Aorta (tissue), 5 donors: ENCODE measurements around the gene SLC25A51. TPM values are rescaled to one million over a fixed set of nuclear protein-coding genes. Genes with fewer than 3 reads are reported as not detected.

ENCODE experiments used
- ATAC-seq: fragments of 200-7000 bp; cut with Tn5 transposase; one replicate; pipeline ENCODE4 v1.9.1; 2022; ENCODE audit warnings: moderate library complexity; ENCODE audit not compliant: low FRiP score
- DNase-seq, 2 donors: peaks; one replicate each; pipeline ENCODE4 v3.0.0-alpha.2; 2020
- H3K27ac ChIP-seq, 2 donors: one replicate each; pipeline ENCODE4 v1.5.1; 2013; ENCODE audit warnings: low read length in 2 of 2, mild to moderate bottlenecking in 2 of 2, moderate library complexity in 2 of 2, control low read depth in 1 of 2, inconsistent platforms in 1 of 2, low read depth in 1 of 2
- H3K27me3 ChIP-seq, 2 donors: one replicate each; pipeline ENCODE4 v1.6.1; 2013; ENCODE audit warnings: control low read depth in 1 of 2, low read length in 1 of 2, mild to moderate bottlenecking in 1 of 2, moderate library complexity in 1 of 2; ENCODE audit not compliant: insufficient read depth in 2 of 2, control insufficient read depth in 1 of 2
- H3K36me3 ChIP-seq, 2 donors: one replicate each; pipeline ENCODE4 v1.6.1; 2013; ENCODE audit warnings: control low read depth in 1 of 2, low read length in 1 of 2, mild to moderate bottlenecking in 1 of 2; ENCODE audit not compliant: insufficient read depth in 2 of 2, control insufficient read depth in 1 of 2
- H3K4me1 ChIP-seq, 2 donors: one replicate each; pipeline ENCODE4 v1.6.1; 2013; ENCODE audit warnings: low read length in 2 of 2, control low read depth in 1 of 2, mild to moderate bottlenecking in 1 of 2, moderate library complexity in 1 of 2; ENCODE audit not compliant: insufficient read depth in 2 of 2, control insufficient read depth in 1 of 2
- H3K4me3 ChIP-seq, 2 donors: one replicate each; pipeline ENCODE4 v1.5.1; 2013; ENCODE audit warnings: low read length in 2 of 2, control low read depth in 1 of 2, mild to moderate bottlenecking in 1 of 2
- H3K9me3 ChIP-seq: one replicate; pipeline ENCODE4 v1.6.1; 2013; ENCODE audit warnings: mild to moderate bottlenecking, low read length; ENCODE audit not compliant: control insufficient read depth
- WGBS, 2 donors: extraction: QIAGEN DNeasy Blood & Tissue Kit; methylation state at CpG; one replicate each; pipeline ENCODE4 v1.1.7; 2013; 5-methylcytosine and 5-hydroxymethylcytosine counted together
- intact Hi-C, 2 donors: fragments of 100-400 bp; cut with DNase I; formaldehyde crosslinking; loops; one replicate each; pipeline versions ENCODE4 v1.14.2 to v1.15.0; 2022
- polyA plus RNA-seq, 2 donors: library from polyadenylated mRNA; stranded (reverse); fragments of 200-250 nt; gene quantifications; one replicate each; pipeline ENCODE4 v1.2.3, GENCODE V29; 2013
- total RNA-seq, 2 donors: library from RNA; stranded (reverse); fragmentation: NEBNext Ultra II Directional; extraction: Animal tissue kit (Norgen Biotek cat#: 25700); gene quantifications; one replicate each; pipeline ENCODE4 v1.2.1, GENCODE V29; 2021
- donor health status: healthy with polysubstance abuse.
- donor health status: Bipolar disorder and iron deficiency.
- donor health status: DM: no; HTN: no; CAD: no.
- donor health status: DM: no; HTN: no; CAD: no.
- donor health status: DM: yes; HTN: yes; CAD: no.

Gene SLC25A51
- total and polyA plus RNA-seq, 4 donors = 4.8 to 24.3 (median 14.8) TPM

DNA sequence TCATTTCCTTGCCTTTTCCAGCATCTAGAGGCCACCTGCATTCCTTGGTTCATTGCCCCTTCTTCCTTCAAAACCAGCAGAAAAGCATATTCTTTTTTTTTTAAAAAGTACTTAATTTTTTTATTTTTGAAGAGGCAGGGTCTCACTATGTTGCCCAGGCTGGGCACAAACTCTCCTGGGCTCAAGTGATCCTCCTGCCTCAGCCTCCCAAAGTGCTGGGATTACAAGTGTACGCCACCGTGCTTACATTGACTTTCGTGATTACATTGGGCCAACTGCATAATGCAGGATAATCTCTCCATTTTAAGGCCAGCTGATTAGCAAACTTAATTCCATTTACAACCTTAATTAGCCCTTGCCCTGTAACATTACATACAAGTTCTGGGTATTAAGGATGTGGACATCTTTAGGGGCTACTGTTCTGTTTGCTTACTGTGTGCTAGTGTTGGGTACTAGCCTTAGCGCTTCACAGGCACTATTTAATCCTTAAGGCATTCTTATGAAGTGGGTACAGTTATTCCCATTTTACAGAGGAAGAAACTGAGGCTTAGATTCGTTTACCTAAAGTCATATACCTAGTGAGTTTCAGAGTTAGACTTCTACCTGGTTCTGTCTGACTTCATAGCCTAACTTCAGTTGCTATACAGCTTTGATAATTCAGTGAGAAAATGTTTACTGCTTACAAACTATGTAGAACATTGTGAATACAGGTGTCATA is 33.7 kb downstream of the SLC25A51 start:
- no peak overlapping the region for H3K4me3 ChIP-seq
- DNase-seq = no peak
- 97 to 98% methylated on average over 5 of the region's 5 CpGs for WGBS, 2 donors
- H3K4me1 ChIP-seq = no peaks in the 10 kb centered on the region
- no peak overlapping the region for H3K27ac ChIP-seq
- ATAC-seq = no peak
- peaks cover 0 to 2% of the 10 kb centered on the region in 2 donors for H3K36me3 ChIP-seq
- intact Hi-C loops = no loop called here
- no peaks in the 10 kb centered on the region for H3K27me3 ChIP-seq
- H3K9me3 ChIP-seq = no peaks in the 10 kb centered on the region

DNA sequence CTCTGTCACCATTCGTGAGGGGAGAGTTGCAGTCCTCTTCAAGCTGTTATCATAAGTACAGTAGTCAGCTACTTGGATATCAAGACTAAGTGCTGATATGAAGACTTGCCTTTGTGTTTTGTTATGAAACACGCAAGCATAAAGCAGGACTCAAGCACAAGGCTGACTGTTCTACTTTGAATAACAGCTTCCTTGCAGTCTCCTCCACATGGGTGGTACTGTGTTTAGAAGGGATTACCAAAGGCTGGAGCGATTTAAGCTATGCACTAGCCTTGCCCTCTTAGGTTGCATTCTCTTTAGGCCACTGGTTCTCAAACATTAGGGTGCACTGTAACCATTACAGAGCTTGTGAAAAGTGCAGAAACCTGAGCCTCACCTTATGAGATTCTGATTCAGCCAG is 41.4 kb downstream of the SLC25A51 start:
- no peak for ATAC-seq
- Histone ChIP-seq H3K9me3 (no peaks in the 10 kb centered on the region), H3K36me3 (peaks cover 3 to 8% of the 10 kb centered on the region in 2 donors)

DNA sequence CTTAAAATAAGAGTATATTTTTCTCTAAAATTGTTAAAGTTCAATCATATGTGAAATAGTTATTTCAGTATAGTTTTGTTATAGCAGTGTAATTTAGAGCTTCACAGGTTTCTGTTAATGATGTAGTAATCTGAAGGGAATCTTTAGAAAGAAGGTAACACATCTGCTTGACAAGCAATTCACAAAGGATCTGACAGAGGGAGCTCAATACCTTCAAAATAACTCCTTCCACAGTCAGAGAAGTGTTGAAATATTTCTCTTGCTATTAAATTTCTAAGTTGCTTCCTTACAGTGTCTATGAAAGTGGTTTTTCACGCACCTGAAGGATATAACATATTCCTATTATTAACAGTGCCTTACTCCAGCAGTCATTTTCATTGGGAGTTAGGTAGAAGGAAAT is 44.9 kb downstream of the SLC25A51 start:
- DNase-seq = no peak
- Histone ChIP-seq H3K27ac (no peak overlapping the region), H3K9me3 (no peaks in the 10 kb centered on the region), H3K27me3 (no peaks in the 10 kb centered on the region), H3K4me3 (no peak overlapping the region), H3K4me1 (no peaks in the 10 kb centered on the region), H3K36me3 (peaks cover 3 to 8% of the 10 kb centered on the region in 2 donors)
- WGBS, 2 donors = 86 to 89% methylated on average over 1 of the region's 1 CpG
- no peak for ATAC-seq
- intact Hi-C loops = no loop called here

More for the DNA sequence above, 41.4 kb downstream of the SLC25A51 start:
- no peaks in the 10 kb centered on the region for H3K4me1 ChIP-seq
- no peaks in the 10 kb centered on the region for H3K27me3 ChIP-seq
- DNase-seq = no peak
- no peak overlapping the region for H3K4me3 ChIP-seq
- 83 to 87% methylated on average over 3 of the region's 3 CpGs for WGBS, 2 donors
- intact Hi-C loops = no loop called here
- no peak overlapping the region for H3K27ac ChIP-seq

DNA sequence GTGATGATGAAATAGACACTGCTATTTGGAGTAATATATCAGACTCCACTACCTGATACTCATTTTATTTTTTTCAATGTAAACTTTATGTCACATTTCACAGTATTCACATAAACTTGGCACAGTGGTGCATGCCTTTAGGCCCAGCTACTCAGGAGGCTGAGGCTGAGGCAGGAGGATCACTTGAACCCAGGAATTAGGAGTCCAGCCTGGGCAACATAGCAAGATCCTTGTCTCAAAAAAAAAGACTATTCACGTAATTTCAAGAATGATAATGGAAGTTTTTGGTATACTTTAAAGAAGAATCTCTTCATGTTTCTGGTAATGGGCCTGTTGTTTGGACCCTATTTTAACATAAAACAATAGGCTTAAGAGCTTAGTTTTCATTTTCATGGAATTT is 47.4 kb downstream of the SLC25A51 start:
- DNase-seq (no peak), ATAC-seq (no peak)
- H3K9me3 ChIP-seq = no peaks in the 10 kb centered on the region
- peaks cover 0 to 4% of the 10 kb centered on the region in 2 donors for H3K36me3 ChIP-seq
- 94% methylated on average over 1 of the region's 1 CpG for whole genome bisulfite sequencing, 2 donors
- H3K4me3 ChIP-seq = no peak overlapping the region
- H3K27me3 ChIP-seq = no peaks in the 10 kb centered on the region
- no peaks in the 10 kb centered on the region for H3K4me1 ChIP-seq
- intact Hi-C loops = no loop called here
- H3K27ac ChIP-seq = no peak overlapping the region

DNA sequence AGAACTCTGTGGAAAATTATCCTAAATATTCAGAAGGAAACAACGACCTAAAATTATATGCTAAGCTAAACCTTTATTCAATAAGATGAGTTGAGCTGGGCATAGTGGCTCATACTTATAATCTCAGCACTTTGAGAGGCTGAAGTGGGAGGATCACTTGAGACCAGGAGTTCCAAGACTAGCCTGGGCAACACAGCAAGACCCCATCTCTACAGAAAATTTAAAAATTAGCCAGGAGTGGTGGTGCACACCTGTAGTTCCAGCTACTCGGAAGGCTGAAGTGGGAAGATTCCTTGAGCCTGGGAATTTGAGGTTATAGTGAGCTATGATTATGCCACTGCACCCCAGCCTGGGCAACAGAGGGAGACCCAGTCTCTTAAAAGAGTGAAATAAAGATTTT is 51.7 kb downstream of the SLC25A51 start:
- intact Hi-C loops = no loop called here
- no peaks in the 10 kb centered on the region for H3K9me3 ChIP-seq
- H3K27ac ChIP-seq = no peak overlapping the region
- 96 to 98% methylated on average over 2 of the region's 2 CpGs for WGBS, 2 donors
- no peaks in the 10 kb centered on the region for H3K4me1 ChIP-seq
- no peak overlapping the region for H3K4me3 ChIP-seq
- no peaks in the 10 kb centered on the region for H3K27me3 ChIP-seq
- ATAC-seq (no peak), DNase-seq (no peak)
- no peaks in the 10 kb centered on the region for H3K36me3 ChIP-seq

DNA sequence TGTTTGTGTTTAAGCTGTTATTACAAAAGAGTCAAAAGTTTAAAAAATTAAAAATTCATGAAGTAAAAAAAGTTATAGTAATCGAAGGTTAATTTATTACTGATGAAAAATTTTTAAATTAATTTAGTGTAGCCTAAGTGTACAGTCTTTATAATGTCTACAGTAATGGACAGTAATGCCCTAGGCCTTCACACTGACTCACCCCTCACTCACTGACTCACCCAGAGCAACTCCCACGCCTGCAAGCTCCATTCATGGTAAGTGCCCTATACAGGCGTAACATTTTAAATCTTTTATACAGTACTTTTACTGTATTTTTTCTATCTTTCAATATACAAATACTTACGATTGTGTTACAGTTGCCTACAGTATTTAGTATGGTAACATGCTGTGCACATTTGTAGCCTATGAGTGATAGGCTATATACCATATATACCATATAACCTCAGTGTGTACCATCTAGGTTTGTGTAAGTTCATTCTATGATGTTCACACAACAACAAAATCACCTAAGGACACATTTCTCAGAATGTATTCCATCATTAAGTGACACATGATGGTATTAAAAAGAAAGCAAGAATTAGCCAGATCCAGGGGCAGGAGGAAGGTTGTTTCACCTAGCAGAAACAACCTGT is 63.2 kb downstream of the SLC25A51 start:
- ATAC-seq = no peak
- H3K4me1 ChIP-seq = no peaks in the 10 kb centered on the region

DNA sequence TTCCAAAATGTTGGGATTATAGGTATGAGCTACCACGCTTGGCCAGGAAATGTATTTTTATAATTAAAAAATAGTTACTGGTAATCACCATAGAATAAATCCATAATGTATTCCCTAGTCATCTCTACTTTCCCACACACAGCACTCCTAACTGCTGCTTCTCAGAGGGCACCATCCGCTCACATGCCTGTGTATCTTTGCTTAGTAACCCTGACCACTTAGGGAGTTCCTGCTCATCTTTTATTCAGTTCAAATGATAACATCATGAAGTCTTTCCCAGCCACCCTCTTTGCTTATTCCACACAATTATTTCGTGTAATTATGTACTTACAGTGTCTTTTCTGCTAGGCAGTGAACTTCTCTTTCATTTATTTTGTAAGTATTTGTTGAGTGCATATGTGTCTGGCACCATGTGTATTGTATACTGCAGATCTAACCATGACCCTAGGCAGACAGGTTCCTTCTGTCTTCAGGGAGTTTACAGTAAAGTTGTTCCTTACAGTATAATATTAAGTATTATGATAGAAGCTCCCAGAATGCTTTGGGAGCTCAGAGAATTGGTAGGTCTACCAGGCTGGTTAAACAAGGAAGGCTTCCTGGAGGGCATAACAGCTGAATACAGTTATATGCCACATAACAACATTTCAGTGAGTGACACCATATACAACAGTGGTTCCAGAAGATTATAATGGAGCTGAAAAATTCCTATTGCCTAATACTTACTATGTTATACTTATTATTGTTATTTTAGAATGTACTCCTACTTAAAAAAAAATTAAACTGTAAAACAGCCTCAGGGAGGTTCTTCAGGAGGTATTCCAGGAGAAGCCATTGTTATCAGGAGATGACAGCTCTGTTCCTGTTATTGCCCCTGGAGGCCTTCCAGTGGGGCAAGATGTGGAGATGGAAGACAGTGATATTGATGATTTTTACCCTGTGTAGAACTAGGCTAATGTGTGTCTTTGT is 64.1 kb downstream of the SLC25A51 start:
- DNase-seq (no peak), ATAC-seq (no peak)
- Histone ChIP-seq H3K4me3 (no peak overlapping the region), H3K9me3 (no peaks in the 10 kb centered on the region), H3K27me3 (no peaks in the 10 kb centered on the region), H3K36me3 (no peaks in the 10 kb centered on the region), H3K27ac (no peak overlapping the region), H3K4me1 (no peaks in the 10 kb centered on the region)
- 95 to 97% methylated on average over 3 of the region's 3 CpGs for WGBS, 2 donors
- intact Hi-C loops = no loop called here

More for the DNA sequence above, 63.2 kb downstream of the SLC25A51 start:
- H3K27ac ChIP-seq = no peak overlapping the region
- H3K4me3 ChIP-seq = no peak overlapping the region
- no peaks in the 10 kb centered on the region for H3K9me3 ChIP-seq
- DNase-seq = no peak
- no peaks in the 10 kb centered on the region for H3K36me3 ChIP-seq
- intact Hi-C loops = no loop called here
- WGBS, 2 donors = 84 to 91% methylated on average over 4 of the region's 4 CpGs
- no peaks in the 10 kb centered on the region for H3K27me3 ChIP-seq
